Stomach (tissue), 4 donors: ENCODE results near the gene NRIP1.

Experiments used
- POLR2A ChIP-seq, 4 donors: fragments of 450-650 bp; IDR thresholded peaks; one replicate each; pipeline ENCODE4 v1.6.1; 2016; ENCODE audit warnings: antibody characterized with exemption in 4 of 4, control low read depth in 2 of 4, mild to moderate bottlenecking in 1 of 4, moderate library complexity in 1 of 4
- TF ChIP-seq, protein P1 (sequence below), 7 experiments: fragments of 450-650 bp in 4 of 7; fragments of 200-600 bp in 3 of 7; sonication (generic) in 3 of 7; IDR thresholded peaks; one replicate each; pipeline ENCODE4 v1.5.1; 2016 to 2019; ENCODE audit warnings: antibody characterized with exemption in 7 of 7, control low read depth in 2 of 7, mild to moderate bottlenecking in 1 of 7

DNA sequence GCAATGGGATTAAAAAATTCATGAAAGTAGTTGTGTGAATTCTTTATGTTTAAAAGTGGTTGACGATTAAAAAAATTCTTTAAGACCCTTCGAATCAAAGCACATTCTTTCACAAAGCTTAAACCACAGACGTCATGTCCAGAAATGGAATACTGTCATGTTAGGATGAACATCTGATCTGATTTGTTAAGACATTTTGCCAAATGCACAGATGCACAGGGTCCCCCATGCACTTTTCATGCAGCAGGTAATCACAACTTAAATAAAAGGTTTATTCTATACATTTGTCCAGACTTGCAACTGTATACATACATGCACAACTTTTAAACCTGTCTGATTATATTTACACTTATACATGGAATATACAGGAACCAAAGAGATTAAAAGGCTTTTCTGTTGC lies 103.3 kb downstream of the NRIP1 start:
- TF ChIP-seq POLR2A (IDR thresholded peaks at IDR 0.05), result no peak
- TF ChIP-seq, protein P1, sequence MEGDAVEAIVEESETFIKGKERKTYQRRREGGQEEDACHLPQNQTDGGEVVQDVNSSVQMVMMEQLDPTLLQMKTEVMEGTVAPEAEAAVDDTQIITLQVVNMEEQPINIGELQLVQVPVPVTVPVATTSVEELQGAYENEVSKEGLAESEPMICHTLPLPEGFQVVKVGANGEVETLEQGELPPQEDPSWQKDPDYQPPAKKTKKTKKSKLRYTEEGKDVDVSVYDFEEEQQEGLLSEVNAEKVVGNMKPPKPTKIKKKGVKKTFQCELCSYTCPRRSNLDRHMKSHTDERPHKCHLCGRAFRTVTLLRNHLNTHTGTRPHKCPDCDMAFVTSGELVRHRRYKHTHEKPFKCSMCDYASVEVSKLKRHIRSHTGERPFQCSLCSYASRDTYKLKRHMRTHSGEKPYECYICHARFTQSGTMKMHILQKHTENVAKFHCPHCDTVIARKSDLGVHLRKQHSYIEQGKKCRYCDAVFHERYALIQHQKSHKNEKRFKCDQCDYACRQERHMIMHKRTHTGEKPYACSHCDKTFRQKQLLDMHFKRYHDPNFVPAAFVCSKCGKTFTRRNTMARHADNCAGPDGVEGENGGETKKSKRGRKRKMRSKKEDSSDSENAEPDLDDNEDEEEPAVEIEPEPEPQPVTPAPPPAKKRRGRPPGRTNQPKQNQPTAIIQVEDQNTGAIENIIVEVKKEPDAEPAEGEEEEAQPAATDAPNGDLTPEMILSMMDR (IDR thresholded peaks at IDR 0.05), result no peak
